Bronchial epithelial cell (primary cell): ENCODE results near the gene KCNT2. TPM values are rescaled to one million over a fixed set of nuclear protein-coding genes. Genes with fewer than 3 reads are reported as not detected.
A peak's percentile ranks its signal among the peaks of the same experiment; 100 is the strongest.

Experiments used
- DNase-seq: peaks from one replicate; pipeline ENCODE4 v3.0.0-alpha.2; 2010; ENCODE audit warnings: low read depth
- FAIRE-seq: peaks from 2 replicates; lab custom pipeline; 2011; peaks lifted over from hg19 to GRCh38; lab: Jason Lieb, UNC
- H3K27me3 ChIP-seq: 2 replicates; pipeline ENCODE4 v1.5.1; 2011; ENCODE audit warnings: low read length; ENCODE audit not compliant: control insufficient read depth, insufficient read depth
- H3K36me3 ChIP-seq: 2 replicates; pipeline ENCODE4 v1.5.1; 2011; ENCODE audit warnings: low read length; ENCODE audit not compliant: control insufficient read depth, insufficient read depth
- H3K4me3 ChIP-seq: 2 replicates; pipeline ENCODE4 v1.5.1; 2011; ENCODE audit warnings: mild to moderate bottlenecking, low read depth, low read length, control low read depth
- CTCF ChIP-seq: IDR thresholded peaks from 2 replicates; pipeline ENCODE4 v1.5.1; 2011; ENCODE audit warnings: mild to moderate bottlenecking, moderate library complexity, low read length, control low read depth, inconsistent platforms; ENCODE audit not compliant: insufficient read depth, severe bottlenecking
- total RNA-seq: library from RNA; depleted of rRNA; stranded (reverse); fragments of >200 nt; gene quantifications from 2 replicates; pipeline ENCODE4 v1.2.1, GENCODE V29; 2014

KCNT2 gene
- total RNA-seq, 1 donor from 2014 or later, result under 0.01 TPM

DNA sequence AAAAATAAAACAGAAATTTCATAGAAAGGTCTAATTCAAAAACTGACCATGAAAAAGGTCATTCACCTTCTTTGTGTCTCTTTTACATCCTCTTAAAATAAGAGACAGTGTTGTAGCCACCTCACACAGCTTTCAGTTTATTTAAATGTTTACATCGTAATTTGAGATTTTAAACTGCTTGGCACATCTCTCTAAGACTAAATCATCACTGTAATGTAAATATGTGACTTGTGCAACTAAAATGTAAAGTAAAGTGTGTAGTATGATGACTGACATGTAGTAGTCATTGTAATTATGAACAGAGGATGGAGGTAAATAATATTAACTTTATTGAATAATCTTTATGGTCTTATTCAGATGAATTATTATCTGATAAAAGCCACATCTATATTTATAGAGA, 283.9 kb downstream of the KCNT2 start:
- DNase-seq (peak; percentile 61), FAIRE-seq (no peak)
- no peak for TF ChIP-seq CTCF
- no peaks in the 10 kb centered on the region for H3K27me3 ChIP-seq
- no peaks in the 10 kb centered on the region for H3K36me3 ChIP-seq
- H3K4me3 ChIP-seq, result no peak overlapping the region

- Histone ChIP-seq H3K4me3 (no peak overlapping the region), H3K36me3 (no peaks in the 10 kb centered on the region), H3K27me3 (no peaks in the 10 kb centered on the region)
- DNase-seq (no peak), FAIRE-seq (no peak)
- TF ChIP-seq CTCF, result no peak
Observed at GRCh38 chr1:196323869-196324268, 284.4 kb downstream of the KCNT2 start.

DNA sequence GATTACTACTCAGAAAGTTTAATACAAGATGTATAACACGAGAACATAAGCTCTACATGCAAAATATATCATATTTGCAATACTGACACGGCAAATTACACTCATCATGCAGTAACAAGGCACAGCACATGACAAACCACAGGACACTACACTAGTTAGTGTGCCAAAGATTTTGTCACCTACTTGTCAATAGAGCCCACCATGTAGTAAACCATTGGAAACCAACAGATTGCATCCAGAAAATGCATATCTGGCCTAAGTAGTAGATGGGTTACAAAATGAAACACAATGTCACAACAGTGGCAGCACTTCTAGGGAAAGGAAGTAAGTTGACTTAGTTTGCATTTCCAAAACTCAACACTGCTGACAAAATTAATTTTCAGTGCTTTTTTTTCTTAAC, 288.9 kb downstream of the KCNT2 start:
- FAIRE-seq (no peak), DNase-seq (no peak)
- Histone ChIP-seq H3K4me3 (no peak overlapping the region), H3K27me3 (no peaks in the 10 kb centered on the region), H3K36me3 (no peaks in the 10 kb centered on the region)
- no peak for TF ChIP-seq CTCF

- H3K27me3 ChIP-seq, result no peaks in the 10 kb centered on the region
- FAIRE-seq (no peak), DNase-seq (peak; percentile 45)
Observed at GRCh38 chr1:196317535-196318522, 290.4 kb downstream of the KCNT2 start.

GRCh38 chr1:196312739-196313138, 295.5 kb downstream of the KCNT2 start:
- Histone ChIP-seq H3K36me3 (no peaks in the 10 kb centered on the region), H3K4me3 (no peak overlapping the region), H3K27me3 (no peaks in the 10 kb centered on the region)
- no peak for TF ChIP-seq CTCF
- DNase-seq (no peak), FAIRE-seq (no peak)

More at GRCh38 chr1:196317535-196318522, 290.4 kb downstream of the KCNT2 start:
- H3K36me3 ChIP-seq, result no peaks in the 10 kb centered on the region
- peak; percentile 40 for TF ChIP-seq CTCF
- no peak overlapping the region for H3K4me3 ChIP-seq
